Left ventricle myocardium superior (tissue), 1 donor: ENCODE measurements around the gene PPP2R5C. TPM values are rescaled to one million over a fixed set of nuclear protein-coding genes. Genes with fewer than 3 reads are reported as not detected.
"Not testable (repeated sequence)": the region's sequence is repeated elsewhere in the genome, so short reads cannot be mapped to it uniquely, and the experiment has no call there.

ENCODE experiments used
- ATAC-seq: fragments of 200-7000 bp; cut with Tn5 transposase; one replicate; pipeline ENCODE4 v1.9.1; 2020; ENCODE audit warnings: mild to moderate bottlenecking, moderate library complexity
- DNase-seq: peaks from one replicate; pipeline ENCODE4 v3.0.0-alpha.2; 2020
- intact Hi-C: fragments of 100-400 bp; cut with micrococcal nuclease; formaldehyde crosslinking; loops from one replicate; pipeline ENCODE4 v1.11.0; 2022
- total RNA-seq: library from RNA; stranded (reverse); fragmentation: NEBNext Ultra II Directional; extraction: Animal tissue kit (Norgen Biotek cat#: 25700); gene quantifications from one replicate; pipeline ENCODE4 v1.2.1, GENCODE V29; 2021
- donor health status: DM: no; HTN: yes; CAD: no; lungs with severe emphysema.

The PPP2R5C gene
- total RNA-seq, 1 donor from 2014 or later = 211 TPM

DNA sequence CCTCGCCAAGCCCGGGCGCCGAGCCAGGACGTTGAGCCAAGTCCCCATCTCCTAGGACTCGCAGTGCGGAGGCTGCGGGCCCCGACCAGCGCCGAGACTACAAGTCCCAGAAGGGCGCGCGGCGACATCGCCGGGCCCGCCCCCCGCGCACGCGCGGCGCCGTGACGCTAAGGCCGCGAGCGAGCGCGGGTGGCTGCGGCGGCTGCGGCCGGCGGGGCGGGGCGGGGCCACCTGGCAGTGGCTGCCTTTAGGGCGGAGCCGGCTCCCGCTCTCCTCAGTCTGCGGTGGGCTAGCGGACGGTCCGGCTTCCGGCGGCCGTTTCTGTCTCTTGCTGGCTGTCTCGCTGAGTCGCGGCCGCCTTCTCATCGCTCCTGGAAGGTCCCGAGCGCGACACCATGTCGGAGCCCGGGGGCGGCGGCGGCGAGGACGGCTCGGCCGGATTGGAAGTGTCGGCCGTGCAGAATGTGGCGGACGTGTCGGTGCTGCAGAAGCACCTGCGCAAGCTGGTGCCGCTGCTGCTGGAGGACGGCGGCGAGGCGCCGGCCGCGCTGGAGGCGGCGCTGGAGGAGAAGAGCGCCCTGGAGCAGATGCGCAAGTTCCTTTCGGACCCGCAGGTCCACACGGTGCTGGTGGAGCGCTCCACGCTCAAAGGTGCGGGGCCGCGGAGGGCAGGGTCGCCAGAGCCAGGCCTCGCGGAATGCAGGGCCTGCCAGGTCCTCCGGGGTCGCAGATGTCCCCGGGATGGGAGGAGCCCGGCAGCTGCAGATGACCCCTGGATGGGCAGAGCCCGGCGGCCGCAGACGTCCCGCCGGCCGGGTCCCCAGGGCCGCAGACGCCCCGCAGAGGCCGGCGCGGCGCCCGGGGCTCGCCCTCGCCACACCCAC is 203.0 kb downstream of the PPP2R5C start, which contains the start of gene DYNC1H1:
Gene DYNC1H1 (plus strand): TSS at position 277 of the 884 bp plus-strand sequence. CDS start 119 bp downstream, at position 396.
- intact Hi-C loops = no loop called here
- ATAC-seq (peak; percentile 90), DNase-seq (peak; percentile 99)

DNA sequence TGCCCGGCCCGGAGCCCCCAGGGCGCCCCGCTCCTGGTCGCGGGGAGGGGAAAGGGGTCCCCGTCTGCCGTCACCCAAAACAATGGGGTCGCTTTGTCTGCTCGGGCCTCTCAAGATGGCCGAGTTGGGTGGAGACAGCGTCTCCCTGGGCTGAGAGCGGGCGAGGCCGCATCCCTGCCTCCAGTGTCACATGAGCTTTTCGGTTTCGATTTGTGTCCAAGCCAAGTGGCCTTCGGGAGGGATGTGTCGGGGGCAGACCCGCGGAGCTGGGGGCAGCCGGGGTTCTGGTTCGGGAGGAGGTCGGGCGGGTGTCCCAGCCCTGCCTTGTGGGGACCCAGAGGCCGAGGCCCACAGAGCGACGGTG is 203.7 kb downstream of the PPP2R5C start:
- DNase-seq (peak; percentile 82), ATAC-seq (peak; percentile 52)
- intact Hi-C loops = no loop called here

DNA sequence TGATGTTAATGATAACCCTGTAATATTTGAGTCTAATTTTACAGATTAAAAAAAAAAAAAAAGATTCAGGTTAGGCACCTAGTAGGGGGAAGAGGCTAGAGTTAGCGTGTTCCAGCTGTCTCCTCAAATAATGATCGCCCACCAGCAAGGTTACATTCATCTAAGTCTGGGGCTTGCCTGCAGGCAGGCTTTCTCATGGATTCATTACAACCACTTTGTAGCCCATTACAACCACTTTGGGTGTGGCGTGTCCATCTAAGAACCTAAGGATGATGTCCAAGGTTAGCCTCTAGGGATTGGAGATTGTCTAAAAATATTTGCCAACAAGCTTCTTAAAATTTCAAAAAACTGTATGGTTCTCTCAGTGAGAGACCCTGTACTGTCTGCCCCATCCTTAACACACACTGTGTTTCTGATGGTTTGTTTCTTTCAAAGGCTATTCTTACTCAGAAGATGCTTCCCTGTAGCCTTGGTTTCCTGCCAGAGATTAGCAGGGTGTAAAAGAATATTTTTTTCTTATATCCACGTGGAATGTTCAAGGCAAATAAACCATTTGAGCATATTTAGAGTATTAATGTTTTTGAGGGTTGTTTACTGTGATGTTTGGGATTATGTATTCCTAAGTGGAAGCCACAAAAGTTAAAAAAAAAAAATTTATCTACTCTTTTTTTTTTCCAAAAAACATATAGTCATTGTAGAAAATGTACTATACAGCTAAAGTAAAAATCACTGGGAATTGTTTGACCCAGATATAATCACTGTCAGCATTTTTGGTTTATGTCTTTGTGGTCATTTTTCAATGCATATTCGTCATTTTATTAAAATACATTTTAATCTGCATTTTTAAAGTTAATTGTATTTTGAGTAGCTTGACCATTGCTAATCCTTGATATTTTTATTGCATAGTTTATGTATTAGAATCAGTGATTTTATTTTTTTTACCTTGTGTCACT is 204.5 kb downstream of the PPP2R5C start:
- intact Hi-C loops = no loop called here
- ATAC-seq (no peak), DNase-seq (no peak)

DNA sequence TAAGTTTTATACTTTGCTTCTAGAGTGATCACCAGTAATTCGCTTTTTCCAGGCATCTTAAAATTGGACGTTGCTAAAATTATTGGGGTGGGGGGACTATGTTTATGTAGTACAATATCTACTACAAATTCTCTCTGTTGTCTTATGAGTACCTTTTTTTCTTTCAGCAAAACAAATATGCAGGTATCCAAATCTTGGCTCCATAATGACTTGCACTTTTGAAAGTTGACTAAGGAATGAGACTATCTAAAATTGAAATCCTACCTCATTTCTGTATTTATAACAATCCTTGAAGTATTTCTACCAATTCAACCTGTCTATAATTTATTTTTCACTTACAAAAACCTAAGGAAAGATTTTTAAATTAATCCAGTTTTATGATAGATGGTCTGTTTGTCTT is 205.2 kb downstream of the PPP2R5C start:
- DNase-seq (no peak), ATAC-seq (no peak)
- intact Hi-C loops = no loop called here

DNA sequence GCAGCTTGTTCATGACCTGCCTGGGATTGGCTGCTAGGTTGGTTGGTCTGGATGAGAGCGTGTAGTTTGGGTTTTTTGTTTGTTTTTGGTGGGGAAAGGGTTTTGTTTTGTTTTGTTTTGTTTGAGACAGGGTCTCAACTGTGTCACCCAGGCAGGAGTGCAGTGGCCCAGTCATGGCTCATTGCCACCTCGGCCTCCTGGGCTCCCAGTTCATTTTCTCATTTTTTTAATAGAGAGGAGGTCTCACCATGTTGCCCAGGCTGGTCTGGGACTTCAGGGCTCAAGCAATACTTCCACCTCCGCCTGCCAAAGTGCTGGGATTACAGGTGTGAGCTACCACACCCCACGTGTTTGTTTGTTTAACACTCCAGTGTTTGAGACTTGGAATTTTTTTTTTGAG is 206.7 kb downstream of the PPP2R5C start:
- no peak for DNase-seq
- intact Hi-C loops = no loop called here
- no peak for ATAC-seq

DNA sequence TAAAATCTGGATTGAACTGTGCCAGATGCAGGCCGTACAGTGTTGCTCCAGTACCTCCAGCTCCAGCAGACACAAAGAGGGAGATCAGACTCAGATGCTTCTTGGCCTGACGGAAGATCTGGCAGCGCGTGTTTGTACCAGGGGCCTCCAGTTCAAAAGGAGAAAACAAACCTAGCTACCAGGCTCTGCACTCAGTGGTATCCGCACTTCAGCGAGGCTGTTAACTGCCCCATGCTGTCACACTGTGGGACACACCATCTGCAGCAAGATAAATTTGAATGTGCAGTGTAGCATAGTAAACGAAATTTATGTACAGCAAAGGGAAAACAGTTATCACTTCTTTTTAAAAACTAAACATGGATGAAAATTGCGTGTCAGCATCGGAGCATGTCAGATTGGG is 208.0 kb downstream of the PPP2R5C start:
- ATAC-seq = no peak
- no peak for DNase-seq
- intact Hi-C loops = no loop called here

DNA sequence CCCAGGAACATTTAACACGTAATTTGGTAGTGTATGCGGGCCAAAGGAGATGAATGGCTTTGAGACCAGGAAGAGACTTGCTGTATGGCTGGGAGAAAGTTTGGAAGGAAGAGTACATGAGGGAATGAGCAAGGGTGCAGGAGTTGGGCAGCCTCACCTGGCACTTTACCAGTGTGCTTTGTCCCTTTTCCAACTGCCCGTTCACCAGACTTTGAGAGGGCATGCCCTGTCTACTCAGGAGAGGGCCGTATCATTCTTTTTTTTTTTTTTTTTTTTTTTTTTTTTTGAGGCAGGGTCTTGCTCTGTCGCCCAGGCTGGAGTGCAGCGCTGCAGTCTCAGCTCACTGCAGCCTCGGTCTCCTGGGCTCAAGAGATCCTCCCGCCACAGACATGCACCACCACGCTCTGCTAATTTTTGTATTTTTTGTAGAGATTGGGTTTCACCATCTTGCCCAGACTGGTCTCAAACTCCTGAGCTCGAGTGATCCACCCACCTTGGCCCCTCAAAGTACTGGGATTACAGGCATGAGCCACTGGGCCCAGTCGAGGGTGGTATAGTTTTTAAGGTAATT is 209.4 kb downstream of the PPP2R5C start:
- DNase-seq (no peak), ATAC-seq (peak; percentile 33)
- intact Hi-C loops = no loop called here

DNA sequence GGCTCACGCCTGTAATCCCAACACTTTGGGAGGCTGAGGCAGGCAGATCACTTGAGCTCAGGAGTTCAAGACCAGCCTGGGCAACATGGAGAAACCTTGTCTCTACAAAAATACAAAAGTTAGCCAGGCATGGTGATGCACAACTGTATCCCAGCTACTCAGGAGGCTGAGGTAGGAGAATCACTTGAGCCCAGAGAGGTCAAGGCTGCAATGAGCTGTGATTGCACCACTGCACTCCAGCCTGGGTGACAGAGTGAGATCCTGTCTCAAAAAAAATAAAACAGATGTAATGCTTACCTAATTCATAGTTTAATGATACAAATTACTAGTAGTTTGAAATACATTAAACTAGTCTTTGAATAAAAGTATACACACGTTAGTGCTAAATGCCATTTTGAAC is 209.9 kb downstream of the PPP2R5C start:
- intact Hi-C loops, ATAC-seq, DNase-seq: not testable (repeated sequence)

DNA sequence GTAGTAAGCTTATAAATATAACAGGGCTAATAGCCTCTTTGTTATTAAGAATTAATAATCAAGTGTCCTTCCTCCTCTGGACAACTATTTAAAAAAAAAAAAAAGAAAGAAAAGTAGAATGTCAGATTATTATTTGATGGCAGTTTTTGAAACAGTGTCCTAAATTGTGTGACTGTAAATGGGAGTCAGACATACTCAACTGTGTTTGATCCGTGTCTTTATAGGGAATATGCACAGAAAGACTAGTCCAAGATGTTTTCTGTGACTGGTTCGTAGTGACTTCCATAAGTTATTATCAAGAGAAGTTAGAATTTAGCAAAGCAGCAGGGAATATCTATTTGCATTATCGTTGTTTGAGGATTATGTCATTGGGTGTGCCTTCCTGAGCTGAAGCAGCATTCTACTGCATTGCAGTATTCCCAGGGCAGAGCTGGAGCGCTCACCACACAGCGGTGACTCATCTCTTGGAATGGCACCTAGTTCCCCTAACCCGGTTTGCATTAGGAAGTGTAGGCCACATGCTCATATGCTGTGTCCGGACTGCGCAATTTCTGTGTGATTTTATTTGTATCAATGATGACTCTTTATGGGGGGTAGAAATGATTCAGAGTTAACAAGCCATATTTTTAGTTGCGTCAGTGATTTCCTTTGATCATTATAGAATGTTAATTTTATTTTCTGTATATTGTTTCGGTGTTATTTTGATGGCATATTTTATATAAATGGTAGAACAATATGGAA is 210.8 kb downstream of the PPP2R5C start:
- intact Hi-C loops = no loop called here
- DNase-seq (peak; percentile 77), ATAC-seq (peak; percentile 98)

DNA sequence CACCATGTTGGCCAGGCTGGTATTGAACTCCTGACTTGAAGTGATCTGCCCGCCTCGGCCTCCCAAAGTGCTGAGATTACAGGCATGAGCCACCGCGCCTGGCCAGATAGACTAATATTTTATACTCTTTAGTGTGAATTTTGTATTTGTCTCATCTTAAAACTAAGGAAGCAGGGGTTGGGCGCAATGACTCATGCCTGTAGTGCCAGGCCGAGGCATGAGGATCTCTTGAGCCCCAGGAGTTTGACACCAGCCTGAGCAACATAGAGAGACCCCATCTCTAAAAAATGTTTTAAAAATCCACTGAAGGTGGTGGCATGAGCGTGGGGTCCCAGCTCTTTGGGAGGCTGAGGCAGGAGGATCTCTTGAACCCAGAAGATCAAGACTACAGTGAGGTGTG is 211.8 kb downstream of the PPP2R5C start:
- DNase-seq = no peak

DNA sequence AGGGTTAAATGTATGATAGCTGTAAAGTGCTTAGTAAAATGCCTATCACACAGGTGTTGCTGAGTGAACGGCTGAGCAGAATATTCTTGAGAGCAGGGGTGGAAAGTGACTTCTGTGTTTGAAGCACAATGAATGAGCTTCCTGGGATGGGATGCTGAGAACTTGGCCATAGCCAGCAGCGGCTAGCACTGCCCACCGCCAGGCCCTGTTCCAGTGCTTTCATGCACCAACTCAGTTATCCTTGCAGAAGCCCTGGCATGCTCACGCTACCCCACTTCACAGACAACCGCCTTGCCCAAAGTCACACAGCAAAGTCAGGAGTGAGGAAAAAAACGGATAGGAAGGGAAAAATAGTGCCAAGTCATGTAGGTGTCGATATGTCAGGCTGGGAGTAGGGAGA is 213.7 kb downstream of the PPP2R5C start:
- DNase-seq = no peak
- intact Hi-C loops = no loop called here
- no peak for ATAC-seq

More for the DNA sequence above, 211.8 kb downstream of the PPP2R5C start:
- no peak for ATAC-seq
- intact Hi-C loops = no loop called here

Other genes starting within 250 kb of the PPP2R5C start
- gene DIO3, start 200.2 kb upstream of the PPP2R5C start, total RNA-seq = 0.15 TPM
- gene DYNC1H1, start 202.9 kb downstream of the PPP2R5C start, total RNA-seq = 387 TPM